Panc1 (cell line): ENCODE results near the gene COL4A2. TPM values are rescaled to one million over a fixed set of nuclear protein-coding genes. Genes with fewer than 3 reads are reported as not detected.

Experiments
- ATAC-seq: fragments of 200-7000 bp; cut with Tn5 transposase; 2 replicates; pipeline ENCODE4 v1.9.1; 2020; ENCODE audit warnings: mild to moderate bottlenecking, moderate library complexity
- BruUV-seq: library from RNA; stranded (reverse); fragments of 400-500 nt; replicated peaks from 2 replicates; lab custom pipeline; 2021; lab: Mats Ljungman, UMichigan
- CTCF ChIA-PET: fragments of 300-600 bp; sonication (Branson Sonifier 250); formaldehyde crosslinking; loops from one replicate; lab custom pipeline; 2022; ENCODE audit warnings: antibody characterized with exemption; lab: Charles Lee
- POLR2A ChIA-PET: fragments of 300-600 bp; sonication (Branson Sonifier 250); formaldehyde crosslinking; loops from one replicate; lab custom pipeline; 2022; ENCODE audit warnings: antibody characterized with exemption; lab: Charles Lee
- DNase-seq: peaks from one replicate; pipeline ENCODE4 v3.0.0-alpha.2; 2010; ENCODE audit warnings: low read depth, low spot score
- H3K27ac ChIP-seq: 2 replicates; pipeline ENCODE4 v1.5.1; 2011; ENCODE audit warnings: mild to moderate bottlenecking, low read length, inconsistent platforms
- H3K27me3 ChIP-seq: fragments of 200-500 bp; sonication (Bioruptor generic); 2 replicates; pipeline ENCODE4 v1.6.0; 2014; ENCODE audit warnings: low read length, inconsistent platforms; ENCODE audit not compliant: control insufficient read depth, insufficient read depth
- H3K36me3 ChIP-seq: fragments of 200-500 bp; sonication (Bioruptor generic); 2 replicates; pipeline ENCODE4 v1.5.1; 2014; ENCODE audit warnings: inconsistent platforms, mild to moderate bottlenecking, low read length, moderate library complexity; ENCODE audit not compliant: control insufficient read depth, insufficient read depth
- H3K4me1 ChIP-seq: 2 replicates; pipeline ENCODE4 v1.5.1; 2011; ENCODE audit warnings: inconsistent platforms, mild to moderate bottlenecking, low read length, moderate library complexity; ENCODE audit not compliant: control insufficient read depth, insufficient read depth
- H3K4me3 ChIP-seq, 2 experiments: 2 replicates each; pipeline ENCODE4 v1.5.1; 2011 to 2012; ENCODE audit warnings: low read depth in 2 of 2, low read length in 2 of 2, mild to moderate bottlenecking in 2 of 2, inconsistent platforms in 1 of 2, moderate library complexity in 1 of 2
- H3K9me3 ChIP-seq: fragments of 200-500 bp; sonication (Bioruptor generic); 2 replicates; pipeline ENCODE4 v1.5.1; 2014; ENCODE audit warnings: low read depth, mild to moderate bottlenecking, inconsistent platforms, low read length, moderate library complexity; ENCODE audit not compliant: control insufficient read depth, insufficient read depth
- POLR2AphosphoS5 ChIP-seq: IDR thresholded peaks from 2 replicates; pipeline ENCODE4 v1.6.1; 2012; ENCODE audit warnings: mild to moderate bottlenecking, low read depth, low read length, moderate library complexity
- SIN3A ChIP-seq: IDR thresholded peaks from 2 replicates; pipeline ENCODE4 v1.6.1; 2012; ENCODE audit warnings: low read depth, mild to moderate bottlenecking, low read length, moderate library complexity, borderline replicate concordance; ENCODE audit not compliant: insufficient read depth
- TCF7L2 ChIP-seq: IDR thresholded peaks from 2 replicates; pipeline ENCODE4 v1.6.1; 2011; ENCODE audit warnings: mild to moderate bottlenecking, low read depth, low read length, inconsistent platforms
- in situ Hi-C: cut with HindIII; loops from 2 replicates; pipeline ENCODE4 v1.10.0; 2016; ENCODE audit warnings: low sequenced_read_pairs, low pct_unique_long_range_greater_than_20kb
- intact Hi-C: fragments of 100-400 bp; cut with micrococcal nuclease; formaldehyde crosslinking; loops from one replicate; pipeline ENCODE4 v1.10.0; 2022; ENCODE audit not compliant: unreplicated experiment
- total RNA-seq: library from RNA; stranded (reverse); gene quantifications from one replicate; pipeline ENCODE4 v1.2.1, GENCODE V29; 2021; ENCODE audit not compliant: unreplicated experiment
- TF ChIP-seq, protein P1 (sequence below): fragments of 450-650 bp; IDR thresholded peaks from 2 replicates; pipeline ENCODE4 v1.5.1; 2017; ENCODE audit warnings: mild to moderate bottlenecking
- TF ChIP-seq, protein P2 (sequence below), 2 experiments: IDR thresholded peaks; 2 replicates each; pipeline ENCODE4 v1.6.1; 2011 to 2012; ENCODE audit warnings: low read depth in 2 of 2, control low read depth in 1 of 2, low read length in 1 of 2, mild to moderate bottlenecking in 1 of 2, moderate library complexity in 1 of 2; ENCODE audit not compliant: insufficient read depth in 1 of 2

Gene COL4A2
- total RNA-seq, 1 experiment from 2014 or later = 3.0 TPM

DNA sequence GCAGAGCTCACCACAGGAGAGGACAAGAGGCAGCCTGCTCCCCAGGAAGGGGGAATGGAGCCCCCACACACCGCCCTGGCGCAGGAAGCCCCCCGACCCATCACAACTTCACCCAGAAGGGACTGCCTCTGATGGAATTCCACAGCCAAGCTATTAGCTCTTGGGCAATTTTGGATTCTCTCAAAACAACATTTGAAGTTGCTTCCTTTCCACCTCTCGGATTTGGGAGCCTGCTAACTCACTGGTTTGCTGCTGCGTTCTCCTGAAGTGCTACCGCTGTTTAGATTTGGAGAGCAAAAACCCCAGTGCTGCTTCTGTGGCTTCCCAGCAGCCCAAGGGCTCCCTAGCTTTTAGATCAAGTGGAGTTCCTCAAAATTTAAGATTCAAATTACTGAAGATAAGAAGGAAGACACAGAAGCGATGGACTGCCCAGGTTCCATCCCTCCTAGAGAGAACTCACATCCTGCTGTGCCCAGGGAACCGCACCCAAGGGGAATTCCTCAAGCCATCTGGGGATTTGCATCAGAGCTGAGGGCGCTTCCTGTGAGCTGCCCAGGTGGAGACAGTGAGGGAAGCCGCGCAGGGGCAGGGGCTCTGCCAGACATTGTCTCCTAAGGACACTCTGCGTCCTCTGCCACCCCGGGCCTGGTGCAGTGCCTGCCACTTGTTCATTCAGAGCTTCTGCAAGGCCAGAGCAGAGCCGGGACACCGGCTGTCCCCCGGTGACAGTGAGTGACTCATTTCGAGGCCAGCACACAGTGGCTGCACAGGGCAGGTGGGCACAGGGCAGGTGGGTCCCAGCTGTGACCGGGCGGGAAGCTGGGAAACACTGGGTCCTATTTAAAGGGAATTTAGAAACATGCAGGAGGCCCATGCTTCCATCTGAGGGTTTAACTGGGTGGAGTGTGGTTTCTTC lies 45.7 kb upstream of the COL4A2 start:
- Histone ChIP-seq H3K4me3 (no peak overlapping the region), H3K9me3 (no peaks in the 10 kb centered on the region), H3K27ac (no peak overlapping the region), H3K27me3 (no peaks in the 10 kb centered on the region; the same call in 1 of the 2 replicates), H3K36me3 (no peaks in the 10 kb centered on the region), H3K4me1 (no peaks in the 10 kb centered on the region)
- ChIA-PET POLR2A (no interaction called here), CTCF (no interaction called here)
- in situ Hi-C loops (no loop called here), intact Hi-C loops (no loop called here)
- no TSS peak for BruUV-seq
- ATAC-seq = no peak; the same call in 1 of the 2 replicates
- TF ChIP-seq, protein P1, sequence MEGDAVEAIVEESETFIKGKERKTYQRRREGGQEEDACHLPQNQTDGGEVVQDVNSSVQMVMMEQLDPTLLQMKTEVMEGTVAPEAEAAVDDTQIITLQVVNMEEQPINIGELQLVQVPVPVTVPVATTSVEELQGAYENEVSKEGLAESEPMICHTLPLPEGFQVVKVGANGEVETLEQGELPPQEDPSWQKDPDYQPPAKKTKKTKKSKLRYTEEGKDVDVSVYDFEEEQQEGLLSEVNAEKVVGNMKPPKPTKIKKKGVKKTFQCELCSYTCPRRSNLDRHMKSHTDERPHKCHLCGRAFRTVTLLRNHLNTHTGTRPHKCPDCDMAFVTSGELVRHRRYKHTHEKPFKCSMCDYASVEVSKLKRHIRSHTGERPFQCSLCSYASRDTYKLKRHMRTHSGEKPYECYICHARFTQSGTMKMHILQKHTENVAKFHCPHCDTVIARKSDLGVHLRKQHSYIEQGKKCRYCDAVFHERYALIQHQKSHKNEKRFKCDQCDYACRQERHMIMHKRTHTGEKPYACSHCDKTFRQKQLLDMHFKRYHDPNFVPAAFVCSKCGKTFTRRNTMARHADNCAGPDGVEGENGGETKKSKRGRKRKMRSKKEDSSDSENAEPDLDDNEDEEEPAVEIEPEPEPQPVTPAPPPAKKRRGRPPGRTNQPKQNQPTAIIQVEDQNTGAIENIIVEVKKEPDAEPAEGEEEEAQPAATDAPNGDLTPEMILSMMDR = no peak
- TF ChIP-seq SIN3A (no peak), TCF7L2 (no peak), POLR2AphosphoS5 (no peak)
- TF ChIP-seq, protein P2, sequence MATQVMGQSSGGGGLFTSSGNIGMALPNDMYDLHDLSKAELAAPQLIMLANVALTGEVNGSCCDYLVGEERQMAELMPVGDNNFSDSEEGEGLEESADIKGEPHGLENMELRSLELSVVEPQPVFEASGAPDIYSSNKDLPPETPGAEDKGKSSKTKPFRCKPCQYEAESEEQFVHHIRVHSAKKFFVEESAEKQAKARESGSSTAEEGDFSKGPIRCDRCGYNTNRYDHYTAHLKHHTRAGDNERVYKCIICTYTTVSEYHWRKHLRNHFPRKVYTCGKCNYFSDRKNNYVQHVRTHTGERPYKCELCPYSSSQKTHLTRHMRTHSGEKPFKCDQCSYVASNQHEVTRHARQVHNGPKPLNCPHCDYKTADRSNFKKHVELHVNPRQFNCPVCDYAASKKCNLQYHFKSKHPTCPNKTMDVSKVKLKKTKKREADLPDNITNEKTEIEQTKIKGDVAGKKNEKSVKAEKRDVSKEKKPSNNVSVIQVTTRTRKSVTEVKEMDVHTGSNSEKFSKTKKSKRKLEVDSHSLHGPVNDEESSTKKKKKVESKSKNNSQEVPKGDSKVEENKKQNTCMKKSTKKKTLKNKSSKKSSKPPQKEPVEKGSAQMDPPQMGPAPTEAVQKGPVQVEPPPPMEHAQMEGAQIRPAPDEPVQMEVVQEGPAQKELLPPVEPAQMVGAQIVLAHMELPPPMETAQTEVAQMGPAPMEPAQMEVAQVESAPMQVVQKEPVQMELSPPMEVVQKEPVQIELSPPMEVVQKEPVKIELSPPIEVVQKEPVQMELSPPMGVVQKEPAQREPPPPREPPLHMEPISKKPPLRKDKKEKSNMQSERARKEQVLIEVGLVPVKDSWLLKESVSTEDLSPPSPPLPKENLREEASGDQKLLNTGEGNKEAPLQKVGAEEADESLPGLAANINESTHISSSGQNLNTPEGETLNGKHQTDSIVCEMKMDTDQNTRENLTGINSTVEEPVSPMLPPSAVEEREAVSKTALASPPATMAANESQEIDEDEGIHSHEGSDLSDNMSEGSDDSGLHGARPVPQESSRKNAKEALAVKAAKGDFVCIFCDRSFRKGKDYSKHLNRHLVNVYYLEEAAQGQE (IDR thresholded peaks at IDR 0.05; ENCODE audit: insufficient read depth in 1 of 2, low read depth in 2 of 2, low read length in 1 of 2) = no peak
- no peak for DNase-seq

DNA sequence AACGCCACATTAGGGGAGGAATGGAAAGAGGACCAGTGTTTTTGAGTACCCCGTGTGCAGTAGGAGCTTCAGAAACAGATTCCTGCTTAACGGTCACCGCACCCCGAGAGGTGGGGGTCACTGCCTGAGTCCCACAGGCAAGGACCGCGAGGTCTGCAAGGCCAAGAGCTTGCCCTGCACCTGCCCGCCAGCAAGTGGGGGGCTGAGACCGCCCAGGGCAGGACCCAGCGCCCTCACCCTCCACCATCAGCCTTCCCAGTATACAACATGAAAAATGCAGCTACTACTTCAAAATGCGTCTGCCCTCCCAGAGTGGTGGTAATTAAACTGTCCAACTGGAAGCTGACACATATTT lies 45.0 kb upstream of the COL4A2 start:
- Histone ChIP-seq H3K4me3 (no peak overlapping the region), H3K9me3 (no peaks in the 10 kb centered on the region), H3K27ac (no peak overlapping the region), H3K4me1 (no peaks in the 10 kb centered on the region), H3K36me3 (no peaks in the 10 kb centered on the region), H3K27me3 (no peaks in the 10 kb centered on the region; the same call in 1 of the 2 replicates)
- no TSS peak for BruUV-seq
- no peak for TF ChIP-seq POLR2AphosphoS5
- TF ChIP-seq, protein P2 (IDR thresholded peaks at IDR 0.05; ENCODE audit: insufficient read depth in 1 of 2, low read depth in 2 of 2, low read length in 1 of 2) = no peak
- TF ChIP-seq, protein P1 = no peak
- TF ChIP-seq TCF7L2 = no peak
- CTCF ChIA-PET = no interaction called here
- POLR2A ChIA-PET = no interaction called here
- ATAC-seq (no peak), DNase-seq (no peak)
- intact Hi-C loops (no loop called here), in situ Hi-C loops (no loop called here)
